ENCODE measurements around the gene ERMAP.
"Not testable (repeated sequence)": the region's sequence is repeated elsewhere in the genome, so short reads cannot be mapped to it uniquely, and the experiment has no call there.

The ERMAP gene

GRCh38 chr1:42797979-42798378 lies 18.9 kb upstream of the ERMAP start:
- no peaks in the 10 kb centered on the region for H3K4me1 Mint-ChIP-seq
- no peak overlapping the region for H3K27ac Mint-ChIP-seq
- H3K36me3 Mint-ChIP-seq (ENCODE audit: low read depth): no peaks in the 10 kb centered on the region
- TF ChIP-seq CTCF (IDR thresholded peaks at IDR 0.05; ENCODE audit: unreplicated experiment in 3 of 3): no peak
- no peaks in the 10 kb centered on the region for H3K9me3 Mint-ChIP-seq
- H3K4me3 Mint-ChIP-seq: no peak overlapping the region
- H3K27me3 Mint-ChIP-seq (ENCODE audit: low read depth): no peaks in the 10 kb centered on the region

- H3K4me3 Mint-ChIP-seq: no peak overlapping the region
- no peaks in the 10 kb centered on the region for H3K9me3 Mint-ChIP-seq
- peaks cover 31% of the 10 kb centered on the region for H3K36me3 Mint-ChIP-seq (ENCODE audit: low read depth)
- H3K27me3 Mint-ChIP-seq (ENCODE audit: low read depth): no peaks in the 10 kb centered on the region
- H3K4me1 Mint-ChIP-seq: peaks cover 10% of the 10 kb centered on the region
- H3K27ac Mint-ChIP-seq: no peak overlapping the region
- no peak for TF ChIP-seq CTCF (IDR thresholded peaks at IDR 0.05; ENCODE audit: unreplicated experiment in 3 of 3)
These were observed 15.0 kb upstream of the ERMAP start for GRCh38 chr1:42801832-42802473.

- Mint-ChIP-seq H3K27ac (no peak overlapping the region), H3K27me3 (ENCODE audit: low read depth) (no peaks in the 10 kb centered on the region), H3K9me3 (no peaks in the 10 kb centered on the region), H3K4me1 (peaks cover 23% of the 10 kb centered on the region), H3K36me3 (ENCODE audit: low read depth) (peaks cover 54% of the 10 kb centered on the region), H3K4me3 (no peak overlapping the region)
- TF ChIP-seq CTCF (IDR thresholded peaks at IDR 0.05; ENCODE audit: unreplicated experiment in 3 of 3): no peak
These were observed 10.8 kb upstream of the ERMAP start for GRCh38 chr1:42806171-42806570.

- Mint-ChIP-seq H3K27ac (no peak overlapping the region), H3K4me1 (peaks cover 27% of the 10 kb centered on the region), H3K9me3 (no peaks in the 10 kb centered on the region), H3K36me3 (ENCODE audit: low read depth) (peaks cover 57% of the 10 kb centered on the region), H3K27me3 (ENCODE audit: low read depth) (no peaks in the 10 kb centered on the region), H3K4me3 (no peak overlapping the region)
- TF ChIP-seq CTCF (IDR thresholded peaks at IDR 0.05; ENCODE audit: unreplicated experiment in 3 of 3): no peak
These were observed 10.3 kb upstream of the ERMAP start for GRCh38 chr1:42806593-42806992.

DNA sequence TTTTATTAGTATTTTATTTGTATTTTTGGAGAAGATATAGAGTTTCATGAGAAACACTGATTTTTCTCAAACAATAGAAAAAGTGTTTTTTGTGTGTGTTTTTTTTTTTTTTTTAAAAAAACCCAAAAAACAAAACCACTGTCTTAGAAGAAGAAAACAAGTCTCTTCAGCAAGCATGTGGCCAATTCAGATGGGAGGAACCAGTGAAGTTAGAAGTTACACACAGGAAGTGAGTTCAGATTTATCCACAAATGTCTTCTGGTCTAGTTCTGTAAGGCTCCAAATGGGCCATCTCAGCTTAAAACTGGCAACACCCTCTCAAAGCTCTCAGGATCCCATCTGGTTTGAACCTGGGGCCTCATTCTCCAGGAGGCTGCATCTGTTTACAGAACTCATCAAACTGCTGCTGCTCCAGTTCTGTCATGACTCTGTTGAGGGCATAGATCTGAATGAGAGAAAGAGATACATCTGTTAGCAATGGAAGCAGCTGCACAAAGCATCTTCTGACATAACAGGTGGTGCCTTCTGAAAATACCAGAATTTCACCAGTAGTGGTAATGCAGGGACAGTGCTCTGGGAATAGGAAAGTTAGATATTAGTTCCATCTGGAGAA lies 9.8 kb upstream of the ERMAP start:
- H3K27ac Mint-ChIP-seq: peak overlapping the region in 1 of 3 experiments; percentile 23
- H3K4me1 Mint-ChIP-seq: peaks cover 29% of the 10 kb centered on the region
- H3K27me3 Mint-ChIP-seq (ENCODE audit: low read depth): no peaks in the 10 kb centered on the region
- H3K4me3 Mint-ChIP-seq: no peak overlapping the region
- no peaks in the 10 kb centered on the region for H3K9me3 Mint-ChIP-seq
- peaks cover 58% of the 10 kb centered on the region for H3K36me3 Mint-ChIP-seq (ENCODE audit: low read depth)
- TF ChIP-seq CTCF (IDR thresholded peaks at IDR 0.05; ENCODE audit: unreplicated experiment in 3 of 3): no peak

- peak overlapping the region; percentile 25 to 65 (median 53) for H3K4me3 Mint-ChIP-seq
- not testable (repeated sequence) for H3K9me3 Mint-ChIP-seq; H3K27me3 Mint-ChIP-seq (ENCODE audit: low read depth); H3K27ac Mint-ChIP-seq
- H3K36me3 Mint-ChIP-seq (ENCODE audit: low read depth): peaks cover 29% of the 10 kb centered on the region
- H3K4me1 Mint-ChIP-seq: peaks cover 24% of the 10 kb centered on the region
These were observed 2.1 kb upstream of the ERMAP start for GRCh38 chr1:42814815-42815214.
